ENCODE results near the gene OLFML1. TPM values are rescaled to one million over a fixed set of nuclear protein-coding genes. Genes with fewer than 3 reads are reported as not detected.

OLFML1 gene
- not detected in 5 replicates for total RNA-seq (2022; extraction: Qiagen RNA extraction)

GRCh38 chr11:7485186-7486097 is at the start of gene OLFML1:
OLFML1 (plus strand) TSS chr11:7485506; CDS start chr11:7485876, 370 bp downstream.

GRCh38 chr11:7513234-7514098 is 28.2 kb downstream of the OLFML1 start, which contains the start of gene PPFIBP2:
PPFIBP2 (plus strand) TSS chr11:7513999; CDS start chr11:7549476, 35,477 bp downstream.

Other genes starting within 250 kb of the OLFML1 start
- 0.09 to 0.16 TPM (median 0.15 TPM) in 5 replicates for gene SYT9, start 233.6 kb upstream of the OLFML1 start, total RNA-seq (2022; extraction: Qiagen RNA extraction)
- gene PPFIBP2, start 28.5 kb downstream of the OLFML1 start, total RNA-seq (2022; extraction: Qiagen RNA extraction), result 8.4 to 11.0 TPM (median 8.7 TPM) in 5 replicates
- 3.5 to 6.1 TPM (median 4.0 TPM) in 5 replicates for gene CYB5R2, start 188.0 kb downstream of the OLFML1 start, total RNA-seq (2022; extraction: Qiagen RNA extraction)
- gene OVCH2, start 221.0 kb downstream of the OLFML1 start, total RNA-seq (2022; extraction: Qiagen RNA extraction), result not detected in 5 replicates

Measured in A549 treated with dexamethasone at 1 μM for 4 hours (cell line).